MM.1S (cell line): Measurements from ENCODE around the gene BCAP29.

Experiments
- DNase-seq: peaks from one replicate; pipeline ENCODE4 v3.0.0-alpha.2; 2015
- H2AFZ ChIP-seq: fragments of 300-600 bp; sonication (generic); 2 replicates; pipeline ENCODE4 v1.6.0; 2016; ENCODE audit warnings: antibody characterized with exemption, low read length
- H3F3A ChIP-seq: fragments of 300-600 bp; sonication (generic); 2 replicates; pipeline ENCODE4 v1.6.1; 2016; ENCODE audit warnings: mild to moderate bottlenecking, antibody characterized with exemption, low read length, moderate library complexity, mixed read lengths; ENCODE audit not compliant: insufficient read depth
- H3K27ac ChIP-seq: fragments of 300-600 bp; sonication (generic); 2 replicates; pipeline ENCODE4 v1.5.1; 2016; ENCODE audit warnings: mild to moderate bottlenecking, low read length
- H3K27me3 ChIP-seq: fragments of 300-600 bp; sonication (generic); replicated peaks from 2 replicates; pipeline ENCODE4 v1.6.0; 2016; ENCODE audit warnings: low read length; ENCODE audit not compliant: insufficient read depth
- H3K36me3 ChIP-seq: fragments of 300-600 bp; sonication (generic); replicated peaks from 2 replicates; pipeline ENCODE4 v1.6.1; 2016; ENCODE audit warnings: mild to moderate bottlenecking, low read length, mixed read lengths; ENCODE audit not compliant: insufficient read depth
- H3K4me1 ChIP-seq: fragments of 300-600 bp; sonication (generic); 2 replicates; pipeline ENCODE4 v1.6.1; 2016; ENCODE audit warnings: low read length, mixed read lengths
- H3K4me2 ChIP-seq: fragments of 300-600 bp; sonication (generic); 2 replicates; pipeline ENCODE4 v1.6.0; 2016; ENCODE audit warnings: low read depth, low read length
- H3K4me3 ChIP-seq: fragments of 300-600 bp; sonication (generic); 2 replicates; pipeline ENCODE4 v1.5.1; 2016; ENCODE audit warnings: low read length, mixed read lengths
- H3K79me2 ChIP-seq: fragments of 300-600 bp; sonication (generic); 2 replicates; pipeline ENCODE4 v1.6.1; 2016; ENCODE audit warnings: mixed run types, low read length, mixed read lengths
- H3K9ac ChIP-seq: fragments of 300-600 bp; sonication (generic); 2 replicates; pipeline ENCODE4 v1.6.1; 2016; ENCODE audit warnings: low read length, mixed read lengths
- H3K9me2 ChIP-seq: fragments of 300-600 bp; sonication (generic); replicated peaks from 2 replicates; pipeline ENCODE4 v1.6.1; 2016; ENCODE audit warnings: mild to moderate bottlenecking, low read length, mixed read lengths; ENCODE audit not compliant: insufficient read depth
- H3K9me3 ChIP-seq: fragments of 300-600 bp; sonication (generic); replicated peaks from 2 replicates; pipeline ENCODE4 v1.6.1; 2016; ENCODE audit warnings: mild to moderate bottlenecking, low read length, mixed read lengths; ENCODE audit not compliant: insufficient read depth
- H4K20me1 ChIP-seq: fragments of 300-600 bp; sonication (generic); 2 replicates; pipeline ENCODE4 v1.6.1; 2016; ENCODE audit warnings: mild to moderate bottlenecking, low read length, moderate library complexity, mixed read lengths; ENCODE audit not compliant: insufficient read depth
- CTCF ChIP-seq: fragments of 300-600 bp; sonication (generic); IDR thresholded peaks from 2 replicates; pipeline ENCODE4 v1.5.1; 2016; ENCODE audit warnings: antibody characterized with exemption, low read length, mixed read lengths
- EZH2 ChIP-seq: fragments of 300-600 bp; sonication (generic); optimal IDR thresholded peaks from 2 replicates; pipeline ENCODE3; 2017; ENCODE audit warnings: low read depth, mild to moderate bottlenecking, antibody characterized with exemption, low read length, mixed read lengths
- EZH2phosphoT487 ChIP-seq: fragments of 300-600 bp; sonication (generic); IDR thresholded peaks from 2 replicates; pipeline ENCODE4 v1.6.1; 2018; ENCODE audit warnings: antibody characterized with exemption, low read length

Gene BCAP29

GRCh38 chr7:107658467-107658866 lies 78.4 kb downstream of the BCAP29 start:
- Histone ChIP-seq H3F3A (no peaks in the 10 kb centered on the region), H4K20me1 (no peaks in the 10 kb centered on the region), H2AFZ (no peak overlapping the region), H3K79me2 (no peaks in the 10 kb centered on the region), H3K27me3 (no peaks in the 10 kb centered on the region), H3K4me3 (no peak overlapping the region), H3K27ac (no peak overlapping the region), H3K4me1 (no peaks in the 10 kb centered on the region), H3K9me2 (no peaks in the 10 kb centered on the region), H3K9me3 (no peaks in the 10 kb centered on the region), H3K4me2 (no peak overlapping the region), H3K36me3 (no peaks in the 10 kb centered on the region), H3K9ac (no peak overlapping the region)
- TF ChIP-seq EZH2, result no peak
- no peak for TF ChIP-seq EZH2phosphoT487
- no peak for TF ChIP-seq CTCF
- DNase-seq, result no peak

GRCh38 chr7:107659666-107660065 lies 79.6 kb downstream of the BCAP29 start:
- DNase-seq, result no peak
- Histone ChIP-seq H4K20me1 (no peaks in the 10 kb centered on the region), H2AFZ (no peak overlapping the region), H3K4me2 (no peak overlapping the region), H3K79me2 (no peaks in the 10 kb centered on the region), H3K4me3 (no peak overlapping the region), H3K9me3 (no peaks in the 10 kb centered on the region), H3K27ac (no peak overlapping the region), H3F3A (no peaks in the 10 kb centered on the region), H3K4me1 (no peaks in the 10 kb centered on the region), H3K9me2 (no peaks in the 10 kb centered on the region), H3K9ac (no peak overlapping the region), H3K36me3 (no peaks in the 10 kb centered on the region), H3K27me3 (no peaks in the 10 kb centered on the region)
- TF ChIP-seq CTCF (no peak), EZH2phosphoT487 (no peak), EZH2 (no peak)

GRCh38 chr7:107660381-107661080 lies 80.5 kb downstream of the BCAP29 start, which contains the start of gene SLC26A4:
TSS of gene SLC26A4 (plus strand) at chr7:107660828. CDS start at chr7:107661642, 814 bp downstream.
- H3K9me2 ChIP-seq, result no peaks in the 10 kb centered on the region
- no peak within 1 kb of the TSS for H2AFZ ChIP-seq
- no peaks in the 10 kb centered on the region for H3K79me2 ChIP-seq
- no peak for DNase-seq
- H3K27ac ChIP-seq, result no peak within 1 kb of the TSS
- TF ChIP-seq CTCF (no peak), EZH2phosphoT487 (no peak), EZH2 (no peak)
- H3K27me3 ChIP-seq, result no peaks in the 10 kb centered on the region
- no peak within 1 kb of the TSS for H3K9ac ChIP-seq
- H3K4me2 ChIP-seq, result no peak within 1 kb of the TSS
- H3F3A ChIP-seq, result no peaks in the 10 kb centered on the region
- no peaks in the 10 kb centered on the region for H3K9me3 ChIP-seq
- no peaks in the 10 kb centered on the region for H4K20me1 ChIP-seq
- no peaks in the 10 kb centered on the region for H3K4me1 ChIP-seq
- H3K36me3 ChIP-seq, result no peaks in the 10 kb centered on the region
- no peak within 1 kb of the TSS for H3K4me3 ChIP-seq
